T-helper 1 cell treated with Interleukin-12 subunit alpha and Interleukin-12 subunit beta and Interleukin-4 antibody, amounts not matched to agents 30 ng/mL and 1 ng/mL, for 36 hours (primary cell): ENCODE data around the gene OSBP2. TPM values are rescaled to one million over a fixed set of nuclear protein-coding genes. Genes with fewer than 3 reads are reported as not detected.

Experiments
- intact Hi-C: fragments of 100-400 bp; cut with micrococcal nuclease; formaldehyde crosslinking; loops from one replicate; pipeline ENCODE4 v1.15.1; 2024
- total RNA-seq: library from RNA; stranded (reverse); gene quantifications from 2 replicates; pipeline ENCODE4 v1.2.3, GENCODE V29; 2022

Gene OSBP2
- total RNA-seq, 1 donor from 2014 or later: 4.1 TPM

- intact Hi-C loops: no loop called here
These were observed 170.1 kb downstream of the OSBP2 start for GRCh38 chr22:30864441-30865420.

DNA sequence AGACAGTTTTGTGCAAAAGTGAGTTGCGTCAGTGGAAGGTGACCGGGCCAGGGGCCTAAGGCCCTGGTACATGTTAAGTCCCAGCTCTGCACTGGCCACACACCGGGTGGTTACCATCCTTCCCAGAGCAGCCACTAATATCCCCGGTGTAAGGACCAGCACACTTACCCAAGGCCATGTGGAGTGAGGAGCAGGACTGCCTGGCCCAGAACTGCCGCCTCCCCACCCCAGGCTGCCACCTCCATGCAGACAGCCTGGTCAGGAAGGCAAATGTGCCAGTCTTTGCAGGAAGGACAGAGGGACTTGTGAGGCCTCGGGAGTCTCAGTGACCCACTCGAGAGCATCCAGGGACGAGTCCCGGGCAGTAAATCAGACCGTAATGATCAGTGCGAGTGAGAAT, 171.0 kb downstream of the OSBP2 start:
- intact Hi-C loops: no loop called here

DNA sequence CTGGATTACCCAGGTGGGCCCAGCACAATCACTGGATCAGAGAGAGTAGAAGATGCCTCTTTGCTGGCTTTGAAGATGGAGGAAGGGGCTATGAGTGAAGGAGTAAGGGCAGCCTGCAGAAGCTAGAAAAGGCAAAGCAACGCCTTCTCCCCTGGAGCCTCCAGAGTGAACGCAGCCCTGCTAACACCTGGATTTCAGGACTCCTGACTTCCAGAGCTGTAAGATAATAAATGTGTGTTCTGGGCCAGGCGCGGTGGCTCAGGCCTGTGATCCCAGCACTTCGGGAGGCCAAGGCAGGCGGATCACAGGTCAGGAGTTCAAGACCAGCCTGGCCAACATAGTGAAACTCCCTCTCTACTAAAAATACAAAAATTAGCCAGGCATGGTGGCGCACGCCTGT, 171.5 kb downstream of the OSBP2 start:
- intact Hi-C loops: no loop called here

- intact Hi-C loops: no loop called here
These were observed 172.2 kb downstream of the OSBP2 start for GRCh38 chr22:30866811-30867271.

GRCh38 chr22:30867746-30868662, 173.3 kb downstream of the OSBP2 start:
- intact Hi-C loops: no loop called here

DNA sequence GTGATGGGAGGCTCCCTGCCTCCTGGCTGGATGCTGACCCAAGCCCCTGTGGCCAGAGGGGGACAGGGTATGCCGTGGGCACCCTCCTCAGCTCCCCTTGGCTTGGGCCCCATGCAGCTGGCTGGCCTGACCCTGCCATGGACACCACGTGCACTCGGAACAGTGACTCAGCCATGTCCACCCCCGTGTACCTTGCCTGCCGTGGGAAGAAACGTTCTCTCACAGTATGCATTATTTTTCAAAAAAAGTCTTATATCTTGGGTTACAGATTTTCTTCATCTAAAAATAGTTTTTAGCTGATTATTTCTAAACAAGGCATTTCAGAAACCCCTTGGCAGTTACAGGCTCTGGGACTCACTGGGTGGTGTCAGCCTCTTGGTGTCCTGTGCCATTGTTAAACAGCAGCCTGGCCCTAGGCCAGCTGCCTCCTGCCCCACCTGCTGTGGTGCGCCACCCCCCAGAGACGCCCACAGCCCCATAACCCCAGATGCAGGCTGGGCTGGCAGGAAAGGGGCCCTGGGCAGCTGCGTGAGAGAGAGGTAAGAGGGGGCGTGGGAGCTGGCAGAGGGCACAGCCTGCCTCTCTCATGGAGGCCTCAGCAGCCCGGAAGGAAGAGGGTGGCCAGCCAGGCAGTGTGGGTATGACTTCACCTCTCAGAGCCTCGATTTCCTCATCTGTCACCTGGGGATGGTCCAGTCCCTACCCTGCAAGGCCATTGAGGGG, 174.2 kb downstream of the OSBP2 start:
- intact Hi-C loops: no loop called here

- intact Hi-C loops: no loop called here
These were observed 175.2 kb downstream of the OSBP2 start for GRCh38 chr22:30869667-30870395.

- intact Hi-C loops: no loop called here
These were observed 176.0 kb downstream of the OSBP2 start for GRCh38 chr22:30870451-30871345.

DNA sequence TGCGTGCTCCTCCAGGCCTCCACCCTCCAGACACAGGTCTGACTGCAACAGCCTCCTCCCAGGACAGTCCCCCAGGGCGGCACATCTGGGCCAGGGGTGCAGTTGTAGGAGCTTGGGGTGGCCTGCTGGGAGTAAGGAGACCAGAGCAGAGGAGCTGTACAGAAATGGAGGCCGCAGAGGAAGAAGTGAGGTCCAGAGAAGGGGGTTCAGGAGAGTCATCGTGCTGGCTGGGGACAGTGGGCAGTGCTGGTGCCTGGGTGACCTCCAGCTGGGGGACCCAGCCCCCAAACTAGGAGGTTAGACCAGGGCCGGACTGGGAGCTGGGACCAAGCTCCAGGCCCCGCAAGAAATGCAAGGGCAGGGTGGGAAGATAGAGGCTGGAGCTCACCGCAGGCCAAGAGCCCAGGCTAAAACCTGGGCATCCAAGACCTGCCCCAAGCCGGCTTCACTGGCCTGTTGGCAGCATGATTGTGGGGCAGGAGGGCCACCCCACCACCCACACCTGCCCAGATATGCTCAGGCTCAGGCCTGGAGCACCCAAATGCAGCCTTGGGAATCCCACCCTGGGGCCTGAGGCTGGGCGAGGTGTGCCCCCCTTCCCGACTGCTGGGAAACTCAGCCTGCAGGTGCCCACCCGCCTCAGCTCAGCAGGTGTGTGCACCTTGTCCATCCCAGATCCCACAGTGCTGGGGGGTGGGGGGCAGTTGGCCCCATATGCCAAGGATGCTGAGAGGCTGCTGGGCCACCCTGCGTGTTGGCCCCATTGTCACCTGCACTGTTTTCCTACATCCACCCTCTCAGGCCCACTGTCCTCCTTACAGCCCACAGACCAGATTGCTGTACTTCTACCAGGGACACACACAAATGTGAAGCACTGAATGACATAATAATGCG, 177.0 kb downstream of the OSBP2 start:
- intact Hi-C loops: no loop called here

- intact Hi-C loops: no loop called here
These were observed 177.8 kb downstream of the OSBP2 start for GRCh38 chr22:30872285-30873041.

DNA sequence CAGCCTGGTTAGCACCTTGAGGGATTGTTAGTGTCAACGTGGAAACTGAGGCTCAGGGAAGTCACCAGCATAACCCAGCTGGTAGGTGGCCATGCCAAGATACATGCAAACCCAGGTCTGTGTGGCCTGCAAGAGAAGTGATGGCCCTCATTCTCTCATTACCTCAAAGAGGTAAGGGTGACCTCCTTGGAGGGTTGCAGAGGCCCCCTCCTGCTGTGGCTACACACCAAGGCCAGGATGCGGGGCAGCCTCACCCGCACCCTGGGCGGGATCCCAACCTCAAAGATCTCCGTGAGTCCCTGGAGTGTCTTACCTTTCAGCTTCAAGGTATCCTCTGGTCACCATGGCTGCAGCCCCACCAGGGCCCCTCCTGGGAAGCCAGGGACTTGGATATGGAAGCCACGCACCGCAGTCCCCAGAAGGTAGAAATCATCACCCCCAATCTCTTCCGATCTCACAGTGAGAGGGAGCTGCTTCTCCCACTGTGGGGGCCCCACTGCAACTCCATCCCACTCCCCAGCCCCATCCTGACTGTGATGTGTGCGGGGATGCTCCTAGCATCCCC, 178.5 kb downstream of the OSBP2 start:
- intact Hi-C loops: no loop called here

DNA sequence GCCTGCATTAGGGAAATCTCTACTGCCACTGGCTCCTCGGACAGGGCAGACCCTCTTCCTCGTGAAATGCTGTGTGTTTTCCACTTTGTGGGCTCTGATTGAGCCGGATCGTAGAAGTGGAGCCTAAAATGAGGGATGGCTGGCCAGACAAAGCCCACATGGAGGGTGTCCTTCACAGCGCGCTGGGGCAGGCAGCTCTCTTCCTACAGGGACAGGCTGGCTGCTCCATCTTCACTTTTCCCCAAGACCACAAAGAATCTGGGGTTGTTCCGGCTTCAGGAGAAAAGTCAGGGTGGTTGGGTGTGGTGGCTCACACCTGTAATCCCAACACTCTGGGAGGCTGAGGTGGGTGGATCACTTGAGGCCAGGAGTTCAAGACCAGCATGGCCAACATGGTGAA, 179.0 kb downstream of the OSBP2 start:
- intact Hi-C loops: no loop called here

DNA sequence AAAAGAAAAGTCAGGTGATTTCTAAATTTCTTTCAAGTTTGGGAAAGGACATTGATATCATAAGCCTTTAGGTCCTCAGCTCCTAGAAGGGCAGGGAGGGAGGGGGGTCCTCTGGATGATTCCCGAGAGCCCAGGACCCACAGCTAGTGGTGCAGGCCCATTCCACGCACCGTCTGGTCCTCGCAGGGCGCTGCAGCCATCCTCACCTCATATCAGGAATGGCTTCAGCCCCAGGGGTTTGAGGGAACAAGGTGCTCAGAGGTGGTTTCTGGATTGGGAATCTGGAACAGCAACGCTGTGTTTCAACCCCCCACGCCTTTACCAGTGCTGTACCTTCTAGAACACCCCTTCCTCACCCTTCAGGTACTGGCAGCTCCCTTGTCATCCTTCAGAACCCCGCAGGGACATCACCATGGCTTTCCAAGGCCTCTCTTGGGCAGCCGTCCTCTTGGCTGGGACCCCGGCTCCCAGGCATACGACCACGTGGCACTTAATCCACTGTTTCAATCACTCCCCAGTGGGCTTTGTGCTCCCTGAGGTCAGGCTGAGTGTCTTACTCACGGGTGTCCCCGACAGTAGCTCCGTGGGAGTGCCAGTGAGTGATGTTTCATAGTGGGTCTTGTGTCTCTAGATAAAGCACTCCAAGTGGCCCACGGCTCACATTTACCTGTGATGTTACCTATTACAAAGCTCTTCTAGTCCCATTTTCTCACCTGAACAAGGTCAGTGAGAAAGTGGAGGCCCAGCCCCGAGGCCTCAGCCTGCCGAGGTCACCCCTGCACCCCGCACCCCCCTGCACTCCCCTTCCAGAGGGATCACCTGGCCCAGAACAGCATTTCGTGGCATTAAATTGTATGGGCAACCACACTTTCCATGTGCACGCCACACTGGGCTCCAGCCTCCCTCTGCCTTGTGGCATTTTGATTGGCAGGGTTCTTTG, 180.0 kb downstream of the OSBP2 start:
- intact Hi-C loops: no loop called here

- intact Hi-C loops: no loop called here
These were observed 181.0 kb downstream of the OSBP2 start for GRCh38 chr22:30875481-30876215.

DNA sequence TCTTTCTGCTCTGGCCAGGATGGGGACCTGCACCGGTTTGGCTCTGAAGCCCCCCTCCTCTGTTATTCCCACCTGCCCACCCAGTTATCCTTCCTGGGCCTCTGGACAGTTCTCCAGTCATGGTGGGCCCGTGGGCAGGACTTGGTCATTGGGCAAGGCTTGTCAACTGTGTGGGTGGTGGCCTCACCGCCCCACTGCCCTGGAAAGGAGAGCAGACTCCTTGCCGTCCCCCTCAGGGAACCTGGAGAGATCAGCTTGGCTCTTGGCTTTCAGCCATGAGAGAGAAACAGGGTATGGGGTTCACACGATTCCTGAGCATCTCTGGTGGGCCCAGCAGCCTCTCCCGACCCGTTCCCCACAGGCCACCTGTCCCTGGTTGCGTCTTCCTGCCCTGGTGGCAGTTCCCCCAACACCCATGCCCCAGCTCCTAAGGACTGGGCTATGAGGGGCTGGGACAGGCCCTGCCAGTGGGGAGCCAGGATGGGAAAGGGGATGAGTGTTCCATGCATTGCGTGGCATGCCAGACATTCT, 181.6 kb downstream of the OSBP2 start:
- intact Hi-C loops: no loop called here
